ENCODE measurements around the gene ABI3.

- TF ChIP-seq, protein P1, sequence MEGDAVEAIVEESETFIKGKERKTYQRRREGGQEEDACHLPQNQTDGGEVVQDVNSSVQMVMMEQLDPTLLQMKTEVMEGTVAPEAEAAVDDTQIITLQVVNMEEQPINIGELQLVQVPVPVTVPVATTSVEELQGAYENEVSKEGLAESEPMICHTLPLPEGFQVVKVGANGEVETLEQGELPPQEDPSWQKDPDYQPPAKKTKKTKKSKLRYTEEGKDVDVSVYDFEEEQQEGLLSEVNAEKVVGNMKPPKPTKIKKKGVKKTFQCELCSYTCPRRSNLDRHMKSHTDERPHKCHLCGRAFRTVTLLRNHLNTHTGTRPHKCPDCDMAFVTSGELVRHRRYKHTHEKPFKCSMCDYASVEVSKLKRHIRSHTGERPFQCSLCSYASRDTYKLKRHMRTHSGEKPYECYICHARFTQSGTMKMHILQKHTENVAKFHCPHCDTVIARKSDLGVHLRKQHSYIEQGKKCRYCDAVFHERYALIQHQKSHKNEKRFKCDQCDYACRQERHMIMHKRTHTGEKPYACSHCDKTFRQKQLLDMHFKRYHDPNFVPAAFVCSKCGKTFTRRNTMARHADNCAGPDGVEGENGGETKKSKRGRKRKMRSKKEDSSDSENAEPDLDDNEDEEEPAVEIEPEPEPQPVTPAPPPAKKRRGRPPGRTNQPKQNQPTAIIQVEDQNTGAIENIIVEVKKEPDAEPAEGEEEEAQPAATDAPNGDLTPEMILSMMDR (IDR thresholded peaks at IDR 0.05), result no peak
- TF ChIP-seq POLR2A (IDR thresholded peaks at IDR 0.05), result no peak
Measured at GRCh38 chr17:49267912-49268311, 57.4 kb downstream of the ABI3 start.
